ENCODE results near the gene KLC1.

KLC1 gene

DNA sequence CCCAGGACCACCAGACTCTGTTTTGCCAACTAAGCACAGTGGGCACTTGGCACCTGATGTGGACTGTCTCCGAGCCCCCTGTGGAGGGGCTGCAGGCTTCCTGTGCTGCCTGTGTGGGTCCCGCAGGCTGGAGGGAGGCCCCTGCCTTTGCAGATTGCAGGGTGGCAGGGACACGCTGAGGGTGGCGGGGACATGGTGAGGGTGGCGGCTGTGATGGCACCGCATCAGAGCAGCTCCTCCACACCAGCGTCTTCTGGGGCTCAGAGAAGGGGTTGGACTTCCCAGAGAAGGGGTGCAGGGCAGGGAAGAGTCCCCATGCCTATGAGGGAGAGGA is 94.7 kb downstream of the KLC1 start:
- DNase-seq = no peak

DNA sequence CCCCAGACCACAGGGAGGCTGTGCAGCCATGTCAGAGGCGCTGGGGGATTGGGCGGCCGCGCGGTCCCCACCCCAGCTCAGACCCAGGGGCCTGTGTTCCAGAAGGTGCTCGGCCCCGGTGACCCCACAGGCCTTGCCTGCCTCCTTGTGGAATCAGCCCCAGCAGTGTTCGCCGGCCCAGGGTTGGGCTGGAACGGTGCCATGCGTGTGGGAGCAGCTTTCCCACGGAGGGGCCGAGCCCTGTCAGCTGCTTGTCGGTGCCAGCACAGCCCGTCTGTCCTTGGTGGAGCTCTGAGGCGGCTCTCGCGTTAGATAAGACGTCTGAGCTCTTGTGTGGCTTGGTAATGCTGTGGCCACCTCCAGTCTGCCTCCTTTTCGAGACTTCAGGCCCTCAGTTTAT is 95.1 kb downstream of the KLC1 start:
- no peak for DNase-seq

DNA sequence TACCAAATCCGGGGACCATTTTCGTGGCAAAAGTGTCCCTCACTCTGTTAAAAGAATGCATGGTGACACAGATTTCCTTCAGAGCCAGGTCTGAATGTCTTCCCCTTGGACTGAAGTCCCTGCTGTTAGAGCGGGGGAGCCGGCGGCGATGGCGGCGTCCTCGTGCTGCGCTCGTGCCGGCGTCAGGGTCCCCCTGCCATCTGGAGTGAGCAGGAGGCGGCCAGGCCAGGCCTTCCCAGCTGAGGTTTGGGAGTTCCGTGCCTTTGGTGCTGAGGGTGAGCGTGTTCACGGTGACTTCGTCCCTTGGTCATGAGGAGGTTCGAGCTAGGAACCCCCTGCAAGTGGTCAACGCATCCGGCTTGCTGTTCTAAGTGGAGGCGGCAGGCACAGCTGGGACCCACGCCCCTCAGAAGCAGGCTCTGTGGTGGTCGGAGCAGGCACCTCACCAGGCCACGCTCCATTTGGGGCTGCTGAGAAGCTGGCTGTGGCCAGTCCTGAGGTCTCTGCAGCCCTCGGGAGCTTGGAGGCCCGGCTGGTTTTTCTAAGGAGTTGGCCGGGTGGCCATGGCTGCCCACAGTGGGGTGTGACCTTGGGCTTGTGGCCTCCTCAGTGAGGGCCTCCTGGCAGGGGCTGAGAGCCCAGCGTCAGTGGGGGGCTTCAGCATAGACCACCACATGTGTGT is 96.1 kb downstream of the KLC1 start:
- no peak for DNase-seq

DNA sequence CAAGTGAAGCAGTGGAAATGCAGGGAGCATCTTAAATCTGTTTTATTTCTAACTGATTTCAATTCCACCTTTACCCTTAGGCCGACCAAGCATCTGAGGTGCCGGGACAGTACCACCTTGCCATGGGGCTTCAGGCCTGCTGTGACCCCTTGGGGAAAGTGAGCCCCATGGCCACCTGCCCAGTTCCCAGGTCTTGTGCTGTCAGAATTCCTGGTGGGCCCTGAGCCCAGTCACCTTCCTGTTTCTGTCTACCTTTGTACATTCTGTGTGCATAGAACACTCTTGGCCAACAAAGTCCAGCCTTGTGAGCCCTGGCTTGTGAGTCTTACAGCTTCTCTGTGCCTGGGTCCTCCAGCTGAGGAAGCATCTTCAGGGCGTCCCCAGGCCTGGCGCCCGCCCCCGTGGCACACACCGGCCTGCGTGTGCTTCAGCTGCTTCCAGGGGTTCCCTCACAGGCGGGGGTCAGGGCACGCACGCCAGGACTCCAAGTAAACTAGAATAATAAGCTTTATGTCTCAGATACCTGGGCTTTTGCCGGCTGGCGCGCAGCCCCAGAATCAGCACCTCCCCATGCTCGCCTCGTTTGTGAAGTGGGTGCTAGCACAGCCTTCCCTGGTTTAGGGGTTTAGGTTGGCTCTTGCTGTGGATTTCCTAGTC is 96.9 kb downstream of the KLC1 start:
- DNase-seq = no peak

DNA sequence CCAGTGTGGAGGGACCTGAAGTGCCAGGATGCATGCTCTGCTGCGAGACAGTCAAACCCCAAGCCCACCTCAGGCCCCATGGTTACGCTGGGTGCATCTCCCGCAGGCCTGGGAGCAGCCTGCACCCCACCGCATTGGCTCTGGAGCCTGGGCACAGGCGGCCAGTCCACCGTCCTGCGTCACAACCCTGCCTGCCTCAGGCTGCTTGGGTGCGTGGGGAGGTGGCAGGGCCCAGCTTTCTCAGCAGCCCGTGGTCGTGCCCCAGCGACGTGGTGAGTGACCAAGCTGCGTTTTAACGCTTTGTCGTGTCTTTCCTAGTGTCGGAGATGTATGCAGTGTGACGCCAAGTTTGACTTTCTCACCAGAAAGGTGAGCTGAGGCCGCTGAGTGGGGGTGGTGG is 97.5 kb downstream of the KLC1 start:
- DNase-seq = no peak

DNA sequence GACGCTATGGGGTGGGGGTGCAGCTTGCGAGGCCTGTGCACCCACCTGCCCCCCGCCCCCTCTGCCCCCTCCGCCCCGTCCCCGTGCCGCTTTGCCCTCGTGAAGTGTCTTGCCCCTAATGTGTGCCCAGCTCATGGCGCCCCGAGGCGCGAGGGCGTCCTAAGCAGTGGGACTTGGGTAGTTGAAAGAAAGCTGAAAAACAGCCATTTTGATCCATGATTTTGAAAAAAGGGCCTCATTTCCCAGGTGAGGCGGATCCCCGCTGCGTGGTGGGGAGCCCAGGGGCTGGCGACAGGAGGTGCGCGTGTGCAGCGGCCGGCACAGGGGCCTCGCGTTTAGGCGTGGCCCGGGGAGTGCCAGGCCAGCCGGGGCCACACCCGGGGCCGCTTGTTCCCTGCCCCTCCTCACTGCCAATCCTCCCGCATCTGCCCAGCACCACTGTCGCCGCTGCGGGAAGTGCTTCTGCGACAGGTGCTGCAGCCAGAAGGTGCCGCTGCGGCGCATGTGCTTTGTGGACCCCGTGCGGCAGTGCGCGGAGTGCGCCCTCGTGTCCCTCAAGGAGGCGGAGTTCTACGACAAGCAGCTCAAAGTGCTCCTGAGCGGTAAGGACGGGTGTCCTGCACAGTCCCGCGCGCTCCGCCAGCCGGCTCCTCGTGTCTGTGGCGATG is 98.4 kb downstream of the KLC1 start:
- DNase-seq = no peak

DNA sequence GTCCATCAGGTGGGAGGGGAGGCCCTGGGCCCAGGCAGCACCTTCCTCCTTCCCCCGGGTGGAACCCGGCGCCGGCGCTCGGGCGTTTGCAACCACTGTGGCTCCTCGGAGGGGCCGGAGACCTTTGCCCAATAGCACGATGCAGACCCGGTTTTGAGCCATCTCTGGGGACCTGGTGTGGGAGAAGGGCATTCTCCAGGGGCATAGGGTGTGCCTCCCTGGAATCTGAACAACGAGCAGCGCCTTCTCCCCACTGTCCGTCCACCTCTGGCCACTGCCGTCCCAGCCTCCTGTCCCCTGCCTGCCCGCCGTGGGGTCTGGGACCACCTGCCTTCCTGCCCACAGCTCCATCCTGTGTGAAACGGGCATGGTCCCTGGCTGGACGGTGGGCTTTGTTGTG is 99.1 kb downstream of the KLC1 start:
- DNase-seq = no peak

DNA sequence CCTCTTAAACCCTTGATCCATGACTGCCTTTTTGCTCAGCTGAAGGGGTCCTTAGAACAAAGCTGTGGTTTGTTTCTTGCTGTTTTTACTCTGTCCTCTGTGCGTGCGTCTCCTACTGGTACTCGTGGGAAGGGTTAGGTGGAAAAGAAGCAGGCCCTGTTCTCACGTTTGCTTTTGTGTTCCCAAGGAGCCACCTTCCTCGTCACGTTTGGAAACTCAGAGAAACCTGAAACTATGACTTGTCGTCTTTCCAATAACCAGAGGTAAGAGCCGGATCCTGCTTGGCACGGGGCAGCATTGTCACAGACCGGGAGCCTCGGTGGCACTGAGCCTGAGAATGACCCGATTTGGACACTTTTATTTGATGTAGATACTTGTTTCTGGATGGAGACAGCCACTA is 99.7 kb downstream of the KLC1 start:
- no peak for DNase-seq

DNA sequence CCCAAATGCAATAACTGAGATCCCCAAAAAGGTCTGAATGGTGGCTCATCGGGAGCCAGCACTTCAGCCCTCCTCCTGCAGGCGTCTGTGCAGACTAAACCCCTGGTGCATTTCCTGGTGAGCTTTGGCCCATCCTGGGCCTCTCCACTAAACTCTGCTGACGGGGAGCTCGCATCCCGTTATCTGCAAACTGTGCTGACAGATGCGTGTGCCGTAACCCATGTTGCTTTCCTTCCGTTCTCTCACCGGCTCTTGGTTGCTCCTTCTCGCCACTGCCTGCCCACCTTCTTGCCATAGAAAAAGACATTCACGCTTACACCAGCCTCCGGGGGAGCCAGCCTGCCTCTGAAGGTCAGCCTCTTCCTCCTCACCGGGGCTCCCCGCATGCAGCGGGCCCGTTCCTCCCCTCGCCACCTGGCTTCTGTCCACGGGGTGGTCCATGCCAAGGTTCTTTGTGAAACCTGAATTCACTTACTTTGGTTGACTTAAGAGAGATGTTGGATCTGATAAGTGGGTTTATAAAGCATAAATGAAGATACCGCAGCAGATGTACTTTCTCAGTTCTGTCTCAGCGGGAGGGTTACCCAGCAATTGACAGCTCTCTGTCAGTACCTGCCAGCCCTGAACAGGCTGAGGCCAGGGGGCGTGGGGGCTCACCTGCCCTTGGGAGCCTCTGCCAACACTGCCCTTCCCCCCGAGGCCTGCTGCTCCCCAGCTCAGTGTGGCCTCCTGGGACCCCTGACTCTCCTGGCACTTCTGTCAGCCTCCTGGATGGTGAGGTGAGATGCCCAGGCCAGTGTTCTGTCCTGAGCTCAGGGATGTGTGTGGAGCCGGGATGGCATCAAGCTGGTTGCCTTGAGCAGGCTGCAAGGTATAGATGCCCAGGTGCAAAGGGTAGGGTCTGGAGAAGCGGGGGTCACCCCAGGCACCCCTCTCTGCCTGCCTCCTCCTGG is 100.8 kb downstream of the KLC1 start:
- DNase-seq = no peak

DNA sequence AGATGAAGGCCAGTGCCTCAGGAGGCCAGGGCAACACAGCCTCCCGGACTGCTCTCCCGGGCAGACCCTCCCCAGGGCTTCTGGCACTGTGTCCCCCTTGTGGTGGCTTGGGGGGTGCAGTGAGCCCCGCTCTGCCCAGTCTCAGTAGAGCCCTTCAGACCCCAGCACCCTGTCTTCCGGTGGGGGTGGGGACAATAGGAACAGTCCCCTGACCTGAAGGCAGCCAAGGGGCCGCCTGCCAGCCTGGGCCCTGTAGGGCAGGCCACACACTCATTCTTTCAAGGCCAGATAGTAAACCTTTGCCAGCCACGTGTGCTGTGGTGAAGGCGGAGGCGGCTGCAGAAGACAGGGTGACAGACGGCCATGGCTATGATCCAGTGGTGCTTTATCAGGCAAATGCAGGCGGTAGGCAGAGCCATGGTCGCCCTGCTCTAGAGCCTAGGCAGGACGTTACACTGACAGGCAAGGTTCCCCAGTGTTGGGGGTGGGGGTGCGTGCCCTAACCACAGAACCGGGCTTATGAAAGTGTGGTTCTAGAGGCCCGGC is 101.6 kb downstream of the KLC1 start:
- no peak for DNase-seq

DNA sequence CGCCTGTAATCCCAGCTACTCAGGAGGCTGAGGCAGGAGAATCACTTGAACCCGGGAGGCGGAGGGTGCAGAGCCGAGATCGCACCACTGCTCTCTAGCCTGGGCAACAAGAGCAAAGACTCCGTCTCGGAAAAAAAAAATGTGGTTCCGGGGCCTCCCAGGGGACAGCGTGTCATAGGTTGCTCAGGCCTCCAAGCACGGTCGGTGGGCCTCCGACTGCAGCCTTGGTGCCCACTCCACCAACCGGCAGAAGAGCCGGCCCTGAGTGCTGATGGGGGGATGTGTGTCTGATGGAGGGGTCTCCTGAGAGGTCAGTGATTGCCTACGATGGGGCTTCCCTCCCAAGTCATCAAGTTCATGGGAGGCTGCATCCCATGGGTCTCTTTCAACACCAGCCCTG is 102.5 kb downstream of the KLC1 start:
- no peak for DNase-seq

DNA sequence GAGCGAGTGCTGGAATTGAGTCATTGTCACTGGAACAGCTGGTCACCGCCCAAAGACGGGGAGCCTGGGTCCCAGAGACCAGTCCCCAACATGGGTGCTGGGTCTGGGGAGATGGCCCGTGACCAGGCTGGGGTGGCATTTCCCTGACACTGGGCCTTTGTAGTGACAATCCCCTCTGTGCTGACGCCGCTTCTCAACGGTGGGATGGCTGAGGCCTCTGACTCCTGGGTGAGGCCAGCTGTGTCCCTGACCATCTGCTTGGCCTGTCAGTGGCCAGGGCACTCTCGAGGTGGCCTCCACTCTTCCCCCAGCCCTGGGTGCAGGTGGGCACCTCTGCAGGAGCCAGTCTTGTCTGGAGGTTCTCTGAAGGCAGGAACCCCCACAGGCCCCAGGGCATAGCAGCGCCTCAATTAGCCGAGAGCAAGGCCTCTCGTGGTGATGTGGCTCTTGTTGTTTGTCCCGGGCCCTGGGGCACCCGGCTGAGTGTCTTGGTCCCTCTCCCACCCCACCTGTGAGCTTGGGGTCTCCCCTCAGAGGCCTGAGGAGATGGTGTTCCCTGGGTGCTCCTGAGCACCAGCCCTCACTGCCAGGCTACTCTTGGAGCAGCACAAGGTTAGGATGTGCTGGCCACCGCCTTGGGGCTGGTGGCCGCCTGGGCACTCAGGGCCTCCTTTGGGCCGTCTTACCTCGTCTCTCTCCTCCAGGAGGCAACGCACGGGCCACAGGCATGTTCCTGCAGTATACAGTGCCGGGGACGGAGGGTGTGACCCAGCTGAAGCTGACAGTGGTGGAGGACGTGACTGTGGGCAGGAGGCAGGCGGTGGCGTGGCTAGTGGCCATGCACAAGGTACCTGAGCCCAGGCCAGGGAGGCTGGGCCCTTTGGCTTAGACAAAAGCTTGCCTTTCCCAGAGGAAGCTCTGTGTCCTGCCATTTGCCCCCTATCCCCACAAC is 103.2 kb downstream of the KLC1 start:
- no peak for DNase-seq

DNA sequence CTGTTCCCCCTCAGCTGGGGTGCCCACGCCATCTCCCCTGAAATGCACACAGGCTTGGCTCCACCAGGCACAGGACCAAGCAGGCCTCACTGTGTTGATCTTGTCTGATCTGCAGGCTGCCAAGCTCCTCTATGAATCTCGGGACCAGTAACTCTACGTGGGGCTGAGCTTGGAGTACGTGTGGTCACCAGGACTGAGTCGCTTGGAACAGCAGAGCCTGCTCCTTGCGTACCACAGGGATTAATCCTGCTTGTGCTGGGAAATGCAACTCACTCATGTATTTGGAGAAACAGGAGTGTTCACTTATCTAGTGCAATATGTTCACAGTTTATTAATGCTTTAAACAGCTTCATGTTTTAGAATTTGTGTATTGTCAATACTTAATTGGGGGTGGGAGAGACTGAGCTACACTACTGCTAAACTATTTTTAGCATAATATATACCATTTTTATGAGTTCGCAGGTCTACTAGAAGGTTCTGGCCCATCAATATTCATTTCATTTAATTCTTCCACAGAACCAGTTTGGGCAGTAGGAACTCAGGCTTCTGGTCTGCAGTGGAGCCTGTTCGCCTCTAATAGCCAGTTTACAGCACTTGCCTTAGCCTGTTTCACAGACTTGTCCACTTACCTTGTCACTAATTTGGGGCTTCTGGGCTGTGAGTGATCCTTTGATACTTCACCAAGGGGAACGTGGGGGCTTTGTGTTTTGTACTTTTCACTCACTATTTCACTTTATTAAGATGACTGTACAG is 104.0 kb downstream of the KLC1 start:
- DNase-seq = no peak

DNA sequence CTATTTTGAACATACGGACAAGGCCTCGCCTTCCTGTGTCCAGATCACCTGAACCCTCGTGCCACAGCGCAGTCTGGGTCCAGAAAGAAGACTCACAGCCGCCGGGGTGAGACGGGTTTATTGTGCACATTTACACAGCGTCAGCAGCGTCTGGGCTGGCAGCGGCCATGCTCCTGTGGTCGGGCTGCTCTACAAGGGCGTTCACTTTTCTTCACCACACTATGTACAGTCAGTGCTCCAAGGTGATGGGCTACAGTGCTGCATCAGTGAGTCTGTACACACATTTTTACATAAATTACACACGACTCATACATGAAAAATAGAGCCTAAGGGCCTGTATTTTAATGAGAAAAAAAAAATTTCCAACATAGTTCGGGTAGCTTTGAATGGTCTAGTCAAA is 104.6 kb downstream of the KLC1 start:
- DNase-seq = no peak

DNA sequence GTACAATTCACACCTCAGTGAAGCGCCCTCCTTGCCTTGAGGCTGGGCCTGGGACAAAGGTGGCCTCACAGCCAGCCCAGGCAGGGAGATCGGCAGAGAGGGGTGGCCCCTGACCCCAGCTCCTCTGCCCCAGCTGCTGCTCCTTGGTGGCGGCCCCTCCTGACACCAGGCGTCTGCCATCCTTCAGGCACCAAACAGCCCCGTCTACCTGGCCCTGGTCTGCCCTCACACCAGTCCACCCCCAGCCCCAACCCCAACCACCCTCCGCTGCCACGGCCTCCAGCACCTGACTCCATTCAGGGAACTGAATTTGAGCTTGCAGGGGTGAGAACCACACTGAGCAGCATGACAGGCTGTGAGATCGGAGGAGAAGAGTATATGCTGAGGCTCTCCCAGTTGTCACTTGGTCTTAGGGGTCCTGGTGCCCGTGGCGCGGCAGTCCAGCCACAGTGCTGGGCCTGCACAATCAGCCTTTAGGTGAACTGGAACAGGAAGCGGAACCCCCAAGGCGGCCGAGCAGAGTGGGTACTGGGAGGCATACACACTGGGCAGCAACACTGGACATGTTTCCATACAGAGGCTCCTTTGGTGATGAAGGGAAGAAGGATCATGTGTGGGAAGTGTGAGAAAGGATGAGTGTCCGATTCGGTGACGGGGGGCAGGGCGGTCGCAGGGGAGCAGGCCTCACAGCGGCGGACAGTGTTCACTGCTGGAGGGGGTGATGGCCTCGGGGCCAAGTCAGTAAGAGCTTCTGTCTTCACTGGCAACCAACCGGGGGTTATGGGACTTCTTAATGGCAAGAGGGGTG is 105.3 kb downstream of the KLC1 start:
- DNase-seq = no peak

DNA sequence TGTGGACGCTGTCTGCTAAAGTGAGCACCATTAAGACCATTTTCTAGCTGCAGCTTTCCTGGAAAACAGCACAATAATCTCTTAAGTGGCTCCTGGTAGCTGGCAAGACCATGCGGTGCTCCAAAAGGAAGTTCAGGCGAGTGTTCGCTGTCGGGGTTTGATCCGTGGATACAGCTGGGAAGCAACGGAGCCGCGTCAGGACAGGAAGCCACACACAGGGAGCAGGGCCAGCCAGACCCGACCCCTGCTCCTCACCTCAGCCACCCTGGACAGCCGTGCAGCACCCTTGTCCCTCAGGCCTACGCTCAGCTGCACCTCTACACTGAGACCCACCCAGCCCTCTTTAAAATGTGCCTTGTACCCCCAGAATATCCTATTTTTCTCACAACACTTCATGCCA is 106.0 kb downstream of the KLC1 start:
- no peak for DNase-seq

DNA sequence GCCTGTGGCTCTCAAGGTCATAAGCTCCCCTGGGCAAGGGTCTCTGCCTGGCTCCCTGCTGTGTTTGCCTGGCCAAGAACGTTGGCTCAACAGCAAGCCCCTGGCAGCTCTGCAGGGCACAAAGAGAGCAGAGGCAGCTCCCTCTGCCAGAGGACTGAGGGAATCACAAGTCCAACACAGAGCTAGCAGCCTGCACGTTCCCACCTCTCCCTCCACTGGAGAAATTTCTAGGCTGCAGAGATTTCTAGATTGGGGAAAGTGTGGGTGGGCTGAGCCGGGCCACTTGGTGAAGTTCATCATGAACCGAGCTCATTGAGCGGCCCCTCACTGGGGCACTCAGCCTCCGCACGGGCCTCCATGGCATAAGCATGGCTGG is 106.4 kb downstream of the KLC1 start:
- DNase-seq = no peak

DNA sequence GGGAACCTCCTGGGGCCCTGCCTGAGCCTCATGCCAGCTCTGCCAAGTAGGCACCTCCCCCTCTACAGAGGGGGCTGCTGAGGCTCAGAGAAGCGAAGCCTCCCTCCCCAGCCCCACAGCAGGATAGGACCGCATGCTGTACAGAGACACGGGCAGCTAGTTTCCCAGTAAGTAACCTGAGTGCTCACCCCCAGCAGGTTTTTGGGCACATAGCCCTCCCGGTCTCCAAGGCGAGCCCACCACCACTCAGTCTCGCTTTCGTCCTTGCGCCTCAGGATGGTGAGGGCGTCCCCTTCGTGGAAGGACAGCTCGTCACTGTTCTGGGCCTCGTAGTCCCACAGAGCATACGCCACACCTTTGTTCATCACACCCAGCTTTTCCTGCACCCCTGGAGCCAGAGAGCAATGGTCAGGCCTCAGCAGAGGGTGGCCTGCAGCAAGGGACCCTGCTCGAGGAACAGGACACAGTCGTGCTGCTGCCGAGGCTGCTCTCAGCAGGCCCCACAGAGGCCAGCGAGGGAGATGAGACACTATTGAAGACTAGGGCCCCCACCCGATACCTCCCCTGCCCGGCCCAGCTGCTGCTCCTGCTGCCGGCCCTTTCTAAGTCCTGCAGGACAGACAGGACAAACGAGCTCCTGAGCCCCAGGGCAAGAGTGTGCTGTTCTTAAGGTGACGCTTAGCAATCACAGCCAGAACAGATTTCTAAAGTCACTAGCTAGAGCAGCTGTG is 107.0 kb downstream of the KLC1 start:
- no peak for DNase-seq
